ENCODE data around the gene DAPK2.
"Not testable (repeated sequence)": the region's sequence is repeated elsewhere in the genome, so short reads cannot be mapped to it uniquely, and the experiment has no call there.

The DAPK2 gene

DNA sequence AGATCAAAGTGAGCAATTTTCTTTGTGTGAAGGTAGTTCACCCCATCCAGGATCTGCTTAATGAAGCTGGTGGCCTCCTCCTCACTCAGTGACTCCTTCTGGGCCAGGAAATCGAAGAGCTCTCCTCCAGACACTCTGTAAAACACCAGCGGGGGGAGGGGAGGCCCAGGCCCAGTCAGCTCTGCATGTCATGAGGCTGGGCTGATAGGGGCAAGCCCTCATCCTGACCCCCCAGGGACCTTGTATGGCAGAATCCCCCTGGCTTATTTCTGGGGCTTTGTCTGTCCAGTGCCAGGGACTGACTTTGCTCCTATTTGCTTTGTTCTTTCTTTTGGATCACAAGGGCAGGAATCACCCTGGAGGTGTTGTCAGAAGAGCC lies 74.9 kb downstream of the DAPK2 start:
- no peak for FAIRE-seq

DNA sequence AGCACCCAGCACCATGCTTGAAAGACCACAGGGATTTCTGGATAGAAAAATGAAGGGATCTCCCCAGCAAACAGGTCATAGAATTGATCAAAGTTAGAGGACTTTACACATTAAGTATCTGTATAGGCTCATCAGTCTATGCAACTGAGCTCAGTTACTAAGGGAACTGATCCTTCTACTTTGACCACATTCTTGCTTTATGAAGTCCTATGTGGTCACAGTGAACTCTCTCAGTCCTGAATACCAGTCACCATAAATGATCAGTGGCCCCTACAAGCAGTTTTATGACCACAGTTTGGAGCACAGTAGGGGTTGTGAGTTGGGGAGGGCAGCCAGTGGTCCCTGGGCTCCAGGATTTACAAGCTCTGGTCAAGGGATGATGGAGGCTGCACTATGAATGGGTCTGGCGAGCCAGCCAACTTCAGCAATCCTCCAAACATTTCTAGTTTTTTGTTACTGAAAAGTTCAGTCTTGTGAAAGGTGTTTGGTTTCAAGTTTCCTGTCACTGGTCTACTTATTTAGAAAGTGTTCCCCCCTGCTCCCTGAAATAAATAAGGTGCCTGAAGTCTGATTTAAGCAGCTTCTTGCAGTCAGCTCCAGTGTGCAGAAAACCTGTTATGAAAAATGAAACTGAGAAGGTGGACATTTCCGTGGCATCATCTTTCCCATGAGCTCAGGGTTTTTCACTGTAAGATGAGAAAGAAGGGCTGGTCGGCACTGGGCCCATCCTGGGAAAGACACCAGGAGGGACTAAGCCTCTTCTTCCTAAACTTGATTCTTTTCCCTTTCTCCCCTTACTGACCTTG lies 75.5 kb downstream of the DAPK2 start:
- FAIRE-seq = no peak

DNA sequence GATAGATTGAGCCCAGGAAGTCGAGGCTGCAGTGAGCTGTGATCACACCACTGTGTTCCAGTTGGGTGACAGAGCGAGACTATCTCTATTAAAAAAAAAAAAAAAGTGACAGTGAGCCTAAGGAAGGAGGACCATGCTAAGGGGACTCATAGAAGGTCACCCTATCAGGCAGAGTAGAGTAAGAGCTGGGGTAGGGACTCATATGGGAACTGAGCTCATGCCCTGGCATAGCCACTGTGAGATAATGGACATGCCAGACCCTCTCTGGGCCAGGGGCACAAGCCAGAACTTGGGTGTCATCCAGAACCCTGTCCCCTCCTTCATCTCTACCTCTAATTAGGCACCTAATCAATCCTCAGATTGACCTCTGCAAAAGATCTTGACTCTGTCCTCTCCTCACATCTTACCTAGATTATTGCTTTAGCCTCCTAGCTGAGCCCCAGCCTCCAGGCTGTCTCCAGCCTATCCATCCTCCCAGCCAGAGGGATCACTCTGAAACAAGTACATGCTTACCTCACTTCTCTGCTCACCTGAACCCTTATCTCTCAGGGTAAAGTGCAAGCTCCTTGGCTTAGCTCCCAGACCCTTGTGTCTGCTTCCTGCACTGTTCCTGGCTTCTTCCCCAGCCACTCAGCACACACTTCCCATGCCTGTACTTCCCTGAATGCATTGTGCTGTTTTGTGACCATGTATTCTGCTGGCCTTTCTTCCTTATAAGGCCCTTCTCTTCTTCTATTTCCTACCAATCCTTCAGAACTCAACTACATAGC lies 76.4 kb downstream of the DAPK2 start:
- no peak for FAIRE-seq

DNA sequence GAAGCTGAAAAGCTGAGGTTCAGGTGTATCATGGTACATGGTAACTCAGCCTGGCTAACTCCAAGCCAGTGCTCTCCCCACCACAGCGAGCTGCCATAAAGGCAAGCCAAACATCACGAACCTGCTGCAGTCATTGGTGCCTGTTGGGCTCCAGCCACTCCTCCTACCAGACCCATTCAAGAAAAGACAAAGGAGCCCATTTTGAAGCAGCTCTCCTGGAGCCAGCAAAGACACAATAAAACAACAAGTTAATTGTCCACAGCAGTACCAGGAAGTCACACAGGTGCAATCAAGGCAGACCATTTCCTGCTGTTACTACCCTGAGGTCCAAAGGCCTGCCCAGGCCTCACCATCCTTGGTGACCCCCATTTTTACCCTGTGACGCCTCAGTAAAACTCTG lies 77.6 kb downstream of the DAPK2 start:
- no peak for FAIRE-seq

DNA sequence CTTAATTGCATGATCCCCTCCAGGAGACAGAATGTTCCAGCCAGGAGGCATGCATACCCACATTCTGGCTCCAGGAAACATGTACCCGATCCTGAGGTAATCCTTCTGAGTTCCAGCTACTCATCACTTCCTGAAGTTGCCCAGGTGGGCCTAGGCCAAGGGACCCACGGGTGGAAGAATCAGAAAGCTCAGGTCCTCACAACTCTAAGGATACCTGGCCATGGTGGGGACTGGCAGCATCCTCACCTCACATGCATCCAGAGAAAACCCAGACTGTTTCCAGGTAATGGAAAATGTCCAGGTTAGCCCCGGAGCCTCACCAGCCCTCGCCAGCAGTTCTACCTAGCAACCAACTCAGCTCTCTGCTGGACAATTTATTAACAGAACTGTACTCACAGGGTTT lies 78.2 kb downstream of the DAPK2 start:
- FAIRE-seq = no peak

DNA sequence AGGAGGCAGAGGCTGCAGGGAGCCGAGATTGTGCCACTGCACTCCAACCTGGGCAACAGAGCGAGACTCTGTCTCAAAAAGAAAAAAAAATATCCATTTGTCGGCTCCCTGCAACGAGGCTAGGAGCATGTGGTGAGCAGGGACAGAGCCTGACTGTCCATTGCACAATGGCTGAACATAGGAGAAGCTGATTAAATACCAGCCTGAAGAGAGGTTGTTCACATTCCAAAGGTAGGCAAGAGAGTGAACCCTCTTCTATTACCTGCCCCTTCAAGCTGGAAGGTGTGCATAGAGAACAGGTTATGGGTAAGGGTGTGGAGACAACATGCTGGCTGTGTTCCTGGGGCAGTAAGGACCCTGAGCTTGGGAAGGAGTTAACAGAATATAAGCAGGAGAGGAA lies 78.7 kb downstream of the DAPK2 start:
- no peak for FAIRE-seq

DNA sequence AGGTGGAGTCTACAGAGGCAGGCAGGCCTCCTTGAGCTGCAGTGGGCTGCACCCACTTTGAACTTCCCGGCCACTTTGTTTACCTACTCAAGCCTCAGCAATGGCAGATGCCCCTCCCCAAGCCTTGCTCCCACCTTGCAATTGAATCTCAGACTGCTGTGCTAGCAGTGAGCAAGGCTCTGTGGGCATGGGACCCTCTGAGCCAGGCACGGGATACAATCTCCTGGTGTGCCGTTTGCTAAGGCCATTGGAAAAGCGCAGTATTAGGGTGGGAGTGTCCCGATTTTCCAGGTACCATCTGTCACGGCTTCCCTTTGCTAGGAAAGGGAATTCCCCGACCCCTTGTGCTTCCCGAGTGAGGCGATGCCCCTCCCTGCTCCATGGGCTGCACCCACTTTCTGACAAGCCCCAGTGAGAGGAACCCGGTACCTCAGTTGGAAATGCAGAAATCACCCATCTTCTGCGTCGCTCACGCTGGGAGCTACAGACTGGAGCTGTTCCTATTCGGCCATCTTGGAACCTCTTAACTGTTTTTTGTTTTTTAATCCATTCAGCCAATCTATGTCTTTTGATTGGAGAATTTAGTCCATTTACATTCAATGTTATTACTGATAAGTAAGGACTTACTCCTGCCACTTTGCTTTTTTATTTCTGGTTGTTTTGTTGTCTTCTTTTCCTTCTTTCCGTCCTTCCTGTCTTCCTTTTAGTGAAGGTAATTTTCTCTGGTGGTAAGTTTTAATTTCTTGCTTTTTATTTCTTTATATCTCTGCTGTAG lies 83.2 kb downstream of the DAPK2 start:
- FAIRE-seq = not testable (repeated sequence)

DNA sequence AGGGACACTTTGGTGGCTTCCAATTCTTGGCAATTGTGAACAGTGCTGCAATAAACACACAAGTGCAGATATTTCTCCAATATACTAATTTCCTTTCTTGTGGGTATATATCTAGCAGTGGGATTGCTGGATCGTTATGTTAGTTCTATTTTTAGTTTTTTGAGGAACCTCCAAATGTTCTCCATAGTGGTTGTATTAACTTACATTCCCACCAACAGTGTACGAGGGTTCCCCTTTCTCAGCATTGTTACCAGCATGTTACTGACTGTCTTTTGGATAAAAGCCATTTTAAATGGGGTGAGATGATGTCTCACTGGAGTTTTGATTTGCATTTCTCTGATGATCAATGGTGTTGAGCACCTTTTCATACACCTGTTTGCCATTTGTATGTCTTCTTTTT lies 92.8 kb downstream of the DAPK2 start:
- FAIRE-seq = no peak

DNA sequence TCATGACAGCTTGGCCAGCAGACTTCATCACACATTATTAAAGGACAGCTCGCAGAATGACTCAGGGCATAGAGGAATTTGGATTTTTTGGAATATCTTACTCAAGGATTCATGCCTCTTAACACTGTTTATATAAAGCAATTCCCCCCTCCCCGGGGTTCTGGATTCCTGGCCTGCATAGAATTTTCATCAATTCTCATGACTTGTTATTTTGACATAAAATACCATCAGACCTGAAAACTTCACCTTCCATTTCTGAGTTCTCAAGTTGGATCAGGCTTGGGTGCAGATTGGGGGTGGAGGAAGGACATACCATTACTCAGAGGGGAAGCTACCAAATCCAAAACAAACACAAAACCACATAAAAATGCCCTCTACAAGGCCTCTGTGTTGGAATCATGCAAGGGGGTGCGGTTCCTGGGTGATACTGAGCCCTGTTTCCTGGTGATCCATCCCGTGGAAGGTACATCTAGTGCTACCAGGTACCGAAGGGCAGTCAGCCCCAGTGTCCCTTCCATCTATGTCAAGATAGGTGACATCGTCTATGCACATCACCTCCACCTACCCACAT lies 95.3 kb downstream of the DAPK2 start:
- FAIRE-seq = no peak

DNA sequence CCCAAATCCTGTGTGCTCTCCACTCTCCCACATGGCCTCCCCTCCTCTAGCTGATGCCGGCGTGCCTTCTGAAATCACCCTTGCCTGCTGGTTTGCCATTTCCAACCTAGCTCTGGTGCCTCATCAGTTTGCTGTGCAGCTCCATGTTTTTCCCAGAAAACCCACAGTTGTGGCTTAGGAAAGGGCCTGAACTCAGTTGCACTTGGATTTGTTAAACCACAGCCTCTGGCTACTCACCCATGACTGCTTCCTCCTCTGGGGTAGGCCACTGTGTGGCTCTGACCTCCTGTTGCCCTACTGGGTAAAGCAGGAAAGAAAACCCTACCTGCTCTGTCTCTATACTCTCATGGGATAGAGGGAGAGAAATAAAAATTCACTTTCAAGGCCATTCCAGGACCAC lies 97.3 kb downstream of the DAPK2 start:
- no peak for FAIRE-seq

DNA sequence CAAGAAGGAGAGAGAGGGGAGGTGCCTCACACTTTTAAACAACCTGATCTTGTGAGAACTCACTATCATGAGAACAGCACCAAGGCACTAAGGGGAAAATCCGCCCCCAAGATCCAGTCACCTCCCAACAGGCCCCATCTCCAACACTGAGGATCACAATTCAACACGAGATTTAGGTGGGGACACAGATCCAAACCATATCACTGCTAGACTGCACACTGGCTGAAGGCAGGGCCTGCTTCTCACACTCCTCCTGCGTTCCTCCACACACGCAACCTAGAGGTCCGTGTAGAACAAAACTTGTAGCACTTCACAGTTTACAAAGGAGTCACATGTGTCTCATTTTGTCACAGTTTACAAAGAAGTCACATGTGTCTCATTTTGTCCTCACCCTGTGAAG lies 97.8 kb downstream of the DAPK2 start:
- FAIRE-seq = no peak

DNA sequence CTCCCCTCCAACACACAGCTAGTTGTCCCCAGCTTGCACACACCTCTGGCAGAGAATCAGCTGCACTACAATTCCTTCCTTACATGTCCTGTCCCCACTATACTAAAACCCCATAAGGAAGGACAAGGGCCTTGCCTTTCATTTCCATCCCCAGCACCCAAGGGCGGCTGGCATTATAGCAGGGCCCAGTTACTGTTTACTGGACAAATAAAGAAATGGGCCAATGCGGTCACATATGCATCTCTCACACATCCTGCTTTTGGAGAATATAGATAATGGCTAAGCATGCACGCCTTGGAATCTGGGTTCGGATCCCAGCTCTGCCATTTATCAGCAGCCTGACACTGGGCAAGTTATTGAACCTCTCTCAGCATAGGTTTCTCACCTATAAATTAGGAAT lies 99.1 kb downstream of the DAPK2 start:
- no peak for FAIRE-seq

DNA sequence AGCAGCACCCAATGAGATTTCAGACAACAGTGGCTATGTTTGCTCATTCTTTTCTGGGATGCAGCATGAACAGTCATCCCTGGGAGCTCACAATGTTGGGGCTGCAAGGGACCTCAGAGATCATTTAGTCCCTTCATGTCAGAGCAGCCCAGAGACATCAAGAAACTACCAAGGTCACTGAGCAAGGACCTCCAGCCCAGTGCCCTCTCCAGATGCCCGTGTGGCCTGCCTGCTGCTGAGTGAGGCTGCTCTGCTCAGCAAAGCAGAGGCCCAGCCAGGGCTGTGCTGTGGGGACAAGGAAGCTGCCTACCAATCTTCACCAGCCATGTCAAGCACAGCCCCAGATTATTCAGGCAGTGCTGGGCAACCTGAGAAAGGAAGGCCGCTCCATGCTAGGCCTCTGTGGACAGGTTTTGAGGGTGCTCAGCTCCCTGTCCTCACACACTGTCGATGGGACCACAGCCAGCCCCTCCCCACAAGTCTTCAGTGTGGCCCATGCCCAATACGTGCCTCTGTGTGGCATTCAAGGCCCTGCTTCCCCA lies 99.7 kb downstream of the DAPK2 start:
- FAIRE-seq = no peak

DNA sequence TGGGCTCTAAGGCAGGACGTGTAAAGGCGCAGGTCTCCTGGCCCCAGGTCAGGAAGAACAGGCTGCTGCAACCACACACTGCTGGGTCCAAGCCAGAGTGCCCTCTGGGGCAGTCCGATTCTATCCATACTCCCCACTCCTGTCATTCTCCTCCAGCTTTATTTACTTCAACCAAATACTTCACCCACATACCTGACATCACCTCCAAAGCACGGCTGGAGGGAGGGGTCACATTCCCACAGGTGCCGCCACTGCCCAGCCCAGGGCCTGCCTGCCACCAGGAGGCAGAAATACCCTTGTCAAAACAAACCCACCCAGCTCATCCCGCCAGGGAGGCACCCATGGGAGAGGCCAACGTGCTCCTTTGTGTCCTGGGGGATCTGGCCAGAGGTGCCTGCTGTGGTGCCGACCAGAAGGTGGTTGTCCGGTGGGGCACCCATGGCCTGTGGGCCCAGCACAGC lies 100.4 kb downstream of the DAPK2 start:
- no peak for FAIRE-seq

DNA sequence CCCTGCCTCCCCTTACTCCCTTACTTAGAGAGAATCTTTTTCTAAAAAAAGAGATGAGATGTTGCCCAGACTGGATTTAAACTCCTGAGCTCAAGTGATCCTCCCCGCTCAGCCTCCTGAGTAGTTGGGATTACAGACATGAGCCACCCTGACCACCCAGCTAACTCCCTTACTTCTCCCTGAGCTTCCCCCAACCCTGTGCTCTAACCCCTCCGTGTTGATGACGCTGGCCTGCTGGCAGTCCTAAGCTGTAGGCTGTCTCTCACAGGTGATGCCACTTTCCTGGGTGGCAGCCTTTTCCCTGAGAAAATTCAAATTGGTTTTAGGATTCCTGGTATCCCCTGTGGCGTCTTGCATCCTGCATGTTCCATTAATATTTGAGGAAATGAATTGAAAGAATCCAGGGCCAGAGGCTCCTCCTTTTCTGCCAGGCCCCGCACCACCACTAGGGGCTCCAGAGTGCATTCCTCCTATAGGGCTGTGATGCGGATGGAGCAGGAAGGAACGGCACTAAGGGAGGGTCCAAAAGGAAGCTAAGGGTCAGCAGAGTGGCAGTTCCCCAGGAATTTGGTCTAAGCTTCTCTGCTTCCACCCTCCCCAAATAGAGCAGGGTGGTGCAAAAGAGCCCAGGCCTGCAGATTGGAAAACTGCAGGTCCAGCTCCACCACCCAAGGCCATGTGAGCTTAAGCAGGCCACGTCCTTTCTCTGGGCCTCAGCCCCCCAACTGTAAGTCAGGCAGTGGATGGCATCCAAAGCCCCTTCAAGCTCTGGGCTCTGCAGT lies 101.1 kb downstream of the DAPK2 start:
- no peak for FAIRE-seq

DNA sequence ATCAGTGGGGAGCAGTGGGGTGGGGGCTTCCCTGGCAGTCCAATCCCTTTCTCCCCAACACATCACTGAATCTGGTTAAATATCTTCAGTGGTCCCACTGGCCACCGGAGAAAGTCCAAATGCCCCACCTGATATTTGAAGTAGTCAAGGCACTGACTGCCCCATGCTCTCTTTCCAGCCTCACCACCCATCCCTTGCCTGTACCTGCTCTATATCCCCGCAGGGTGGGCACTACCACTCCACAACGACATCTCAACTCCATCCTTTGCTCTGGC lies 101.7 kb downstream of the DAPK2 start:
- FAIRE-seq = no peak

DNA sequence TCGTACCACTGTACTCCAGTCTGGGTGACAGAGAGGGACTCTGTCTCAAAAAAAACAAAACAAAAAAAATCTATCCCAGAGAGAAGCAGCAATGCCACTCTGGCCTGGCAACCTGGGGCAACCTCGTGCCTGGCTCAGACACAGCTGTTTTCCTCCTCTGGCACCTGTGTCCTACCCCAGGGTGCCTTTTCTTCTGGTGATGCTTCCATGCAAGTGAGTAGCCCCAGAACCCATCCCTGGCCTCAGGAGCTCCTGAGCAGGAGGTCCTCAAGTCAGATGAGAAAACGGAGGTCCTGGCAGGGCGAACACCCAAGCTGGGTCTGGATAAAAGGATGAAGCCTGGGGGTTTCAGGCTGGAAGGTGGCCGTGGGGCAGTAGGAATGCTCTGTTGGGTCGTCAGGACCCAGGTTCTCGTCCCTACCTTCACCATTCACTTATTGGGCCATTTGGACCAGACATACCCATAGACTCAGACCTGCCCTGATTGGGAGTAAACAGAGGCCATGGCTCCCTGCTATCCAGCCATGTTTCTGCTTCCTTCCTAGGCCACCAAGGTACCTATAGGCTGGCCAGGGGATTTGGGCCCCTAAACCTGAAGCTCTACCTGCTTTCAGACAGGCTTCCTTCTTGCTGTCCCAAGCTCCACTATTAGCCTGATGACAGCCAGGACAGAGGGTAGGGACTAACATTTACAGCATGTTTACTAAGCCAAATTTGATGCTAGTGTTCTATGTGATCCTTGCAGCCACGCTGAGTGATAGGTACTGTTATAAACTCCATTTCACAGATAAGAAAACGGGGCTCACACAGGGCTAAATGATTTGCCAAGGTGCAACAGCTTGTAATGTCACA lies 102.2 kb downstream of the DAPK2 start:
- no peak for FAIRE-seq

DNA sequence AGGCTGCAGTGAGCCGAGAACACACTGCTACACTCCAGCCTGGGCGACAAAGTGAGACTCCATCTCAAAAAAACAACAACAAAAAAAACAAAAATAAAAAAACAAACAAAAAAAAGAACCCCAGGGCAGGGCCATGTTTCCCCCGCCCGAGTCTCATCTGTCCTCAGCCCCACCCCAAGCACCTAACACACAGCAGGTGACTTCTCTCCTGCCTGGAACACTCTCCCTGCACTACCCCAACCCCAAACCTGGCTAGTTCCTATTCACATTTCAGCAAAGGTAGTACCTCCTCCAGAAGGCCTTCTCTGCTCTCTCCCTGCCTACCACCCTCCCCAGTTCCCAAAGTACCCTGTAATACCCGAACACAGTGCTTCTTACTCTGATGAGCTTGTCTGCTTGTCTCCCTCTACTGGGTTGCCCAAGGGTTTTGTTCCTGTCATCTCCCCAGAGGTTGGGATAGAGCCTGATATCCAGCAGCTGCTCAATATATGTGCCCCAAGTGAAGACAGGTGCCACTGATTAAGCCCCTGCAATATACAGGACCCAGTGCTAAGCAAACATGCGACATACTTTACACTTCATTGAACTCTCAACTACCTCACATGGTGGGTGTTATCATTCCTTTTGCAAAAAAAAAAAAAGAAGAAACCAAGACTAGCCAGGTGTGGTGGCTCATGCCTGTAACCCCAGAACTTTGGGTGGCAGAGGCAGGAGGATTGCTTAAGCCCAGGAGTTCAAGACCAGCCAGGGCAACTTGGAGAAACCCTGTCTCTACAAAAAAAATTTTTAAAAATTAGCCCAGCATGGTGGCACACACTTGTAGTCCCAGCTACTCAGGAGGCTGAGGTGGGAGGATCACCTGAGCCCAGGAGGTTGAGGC lies 103.6 kb downstream of the DAPK2 start:
- FAIRE-seq = no peak

DNA sequence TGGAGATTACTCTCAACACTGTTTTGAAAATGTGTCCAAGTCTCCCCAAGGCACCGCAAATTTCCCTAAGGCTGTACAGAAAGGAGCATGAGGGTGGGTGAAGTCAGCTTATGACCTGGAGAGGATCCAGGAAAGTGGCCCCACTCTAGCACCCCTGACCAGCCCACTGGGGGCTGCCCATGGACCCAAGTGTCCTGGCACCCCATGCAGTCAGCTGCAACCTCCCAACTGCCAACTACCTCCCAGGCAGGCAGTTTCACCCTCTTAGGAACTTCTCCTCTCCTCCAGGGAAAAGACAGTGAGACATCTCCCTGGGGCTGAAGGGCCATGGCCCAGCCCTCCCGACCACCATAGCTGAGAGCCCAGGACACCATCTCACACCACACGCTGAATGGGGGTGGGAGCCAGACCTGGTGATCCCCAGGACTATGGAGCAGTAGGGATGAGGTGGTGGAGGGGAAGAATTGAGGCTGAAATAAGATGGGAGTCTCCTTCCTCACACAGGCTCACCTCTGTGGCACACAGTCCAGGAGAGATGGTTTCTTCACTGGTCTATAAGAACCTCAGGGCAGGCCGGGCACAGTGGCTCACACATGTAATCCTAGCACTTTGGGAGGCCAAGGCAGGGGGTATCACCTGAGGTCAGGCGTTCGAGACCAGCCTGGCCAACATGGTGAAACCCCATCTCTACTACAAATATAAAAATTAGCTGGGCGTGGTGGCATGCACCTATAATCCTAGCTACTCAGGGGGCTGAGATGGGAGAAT lies 104.4 kb downstream of the DAPK2 start:
- FAIRE-seq = no peak
